Keratinocyte (primary cell): ENCODE results near the gene TMTC2. TPM values are rescaled to one million over a fixed set of nuclear protein-coding genes. Genes with fewer than 3 reads are reported as not detected.

ENCODE experiments used
- DNase-seq: peaks from one replicate; pipeline ENCODE4 v3.0.0-alpha.2; 2011; ENCODE audit warnings: low read depth, missing footprints, low spot score
- FAIRE-seq: peaks from 2 replicates; lab custom pipeline; 2011; peaks lifted over from hg19 to GRCh38; lab: Jason Lieb, UNC
- H2AFZ ChIP-seq: 2 replicates; pipeline ENCODE4 v1.6.0; 2012; ENCODE audit warnings: low read length, control low read depth, inconsistent platforms; ENCODE audit not compliant: control insufficient read depth
- H3K27ac ChIP-seq: 2 replicates; pipeline ENCODE4 v1.5.1; 2011; ENCODE audit warnings: low read length; ENCODE audit not compliant: control insufficient read depth, insufficient read depth
- H3K27me3 ChIP-seq: 3 replicates; pipeline ENCODE4 v1.6.0; 2011; ENCODE audit warnings: low read length; ENCODE audit not compliant: control insufficient read depth, insufficient read depth; ENCODE audit errors: extremely low read depth
- H3K36me3 ChIP-seq, 2 experiments: 2 replicates in 1 of 2; 3 replicates in 1 of 2; pipeline ENCODE4 v1.5.1; 2011; ENCODE audit warnings: low read length in 2 of 2, mild to moderate bottlenecking in 1 of 2; ENCODE audit not compliant: control insufficient read depth in 2 of 2, insufficient read depth in 2 of 2; ENCODE audit errors: extremely low read depth in 1 of 2
- H3K4me1 ChIP-seq: 3 replicates; pipeline ENCODE4 v1.5.1; 2011; ENCODE audit warnings: low read length; ENCODE audit not compliant: control insufficient read depth, insufficient read depth; ENCODE audit errors: extremely low read depth
- H3K4me2 ChIP-seq: 3 replicates; pipeline ENCODE4 v1.6.0; 2011; ENCODE audit warnings: low read depth, low read length; ENCODE audit not compliant: control insufficient read depth, insufficient read depth; ENCODE audit errors: extremely low read depth
- H3K4me3 ChIP-seq, 3 experiments: fragments of 200-600 bp in 1 of 3; sonication (generic) in 1 of 3; 2 replicates in 2 of 3; 3 replicates in 1 of 3; pipeline ENCODE4 v1.5.1; 2011 to 2016; ENCODE audit warnings: low read length in 3 of 3, mild to moderate bottlenecking in 3 of 3, control low read depth in 2 of 3, inconsistent platforms in 1 of 3, low read depth in 1 of 3, mixed read lengths in 1 of 3, mixed run types in 1 of 3, moderate library complexity in 1 of 3; ENCODE audit not compliant: control insufficient read depth in 2 of 3, insufficient read depth in 2 of 3; ENCODE audit errors: extremely low read depth in 1 of 3
- H3K79me2 ChIP-seq: 2 replicates; pipeline ENCODE4 v1.6.0; 2012; ENCODE audit warnings: low read length; ENCODE audit not compliant: control insufficient read depth, insufficient read depth
- H3K9ac ChIP-seq: 3 replicates; pipeline ENCODE4 v1.6.0; 2011; ENCODE audit warnings: low read length; ENCODE audit not compliant: control insufficient read depth, insufficient read depth; ENCODE audit errors: extremely low read depth
- H3K9me1 ChIP-seq: 3 replicates; pipeline ENCODE4 v1.6.0; 2011; ENCODE audit warnings: low read length; ENCODE audit not compliant: control insufficient read depth, insufficient read depth; ENCODE audit errors: extremely low read depth
- H3K9me3 ChIP-seq: 2 replicates; pipeline ENCODE4 v1.5.1; 2012; ENCODE audit warnings: low read depth, low read length; ENCODE audit not compliant: control insufficient read depth
- H4K20me1 ChIP-seq: 3 replicates; pipeline ENCODE4 v1.6.0; 2011; ENCODE audit warnings: low read length; ENCODE audit not compliant: control insufficient read depth, insufficient read depth; ENCODE audit errors: extremely low read depth
- CTCF ChIP-seq, 3 experiments: IDR thresholded peaks in 1 of 3; conservative IDR thresholded peaks in 1 of 3; optimal IDR thresholded peaks in 1 of 3; 2 replicates in 2 of 3; 3 replicates in 1 of 3; pipeline versions ENCODE3 to v1.5.1; 2011; ENCODE audit warnings: low read length in 3 of 3, mild to moderate bottlenecking in 3 of 3, moderate library complexity in 2 of 3, control low read depth in 1 of 3, inconsistent platforms in 1 of 3; ENCODE audit not compliant: insufficient read depth in 2 of 3; ENCODE audit errors: extremely low read depth in 1 of 3
- EZH2 ChIP-seq: IDR thresholded peaks from one replicate; pipeline ENCODE4 v1.6.1; 2012; ENCODE audit warnings: inconsistent platforms, mild to moderate bottlenecking, low read length, moderate library complexity
- dilution Hi-C: fragments of 300-500 bp; cut with MboI; formaldehyde crosslinking; loops from one replicate; pipeline ENCODE4 v1.7.0; 2020; ENCODE audit warnings: low sequenced_read_pairs; ENCODE audit not compliant: extremely low pct_ligation_motif_present
- polyA plus RNA-seq, 5 experiments: library from polyadenylated mRNA; depleted of rRNA in 3 of 5; stranded (reverse) in 3 of 5; stranded (forward) in 1 of 5; unstranded in 1 of 5; fragments of >200 nt; gene quantifications; 1 replicate in 1 of 5; 2 replicates in 3 of 5; 3 replicates in 1 of 5; pipeline versions ENCODE4 v1.2.1 to v1.2.3, GENCODE V29; 2011 to 2012; ENCODE audit warnings: missing spikeins in 2 of 5, low read depth in 1 of 5, low replicate concordance in 1 of 5

The TMTC2 gene
- polyA plus RNA-seq, 1 donor (not counting 4 experiments of a cell fraction or from before 2014, with no cell fraction given): 3.8 TPM

GRCh38 chr12:82852529-82852928 is 165.8 kb downstream of the TMTC2 start:
- TF ChIP-seq EZH2 (no peak), CTCF (optimal IDR thresholded peaks at IDR 0.05 in 1 of 3, IDR thresholded peaks at IDR 0.05 in 1 of 3, conservative IDR thresholded peaks at IDR 0.05 in 1 of 3; ENCODE audit: extremely low read depth in 1 of 3, insufficient read depth in 2 of 3, low read length in 3 of 3) (no peak)

GRCh38 chr12:82855872-82856271 is 169.2 kb downstream of the TMTC2 start:
- dilution Hi-C loops: no loop called here
- DNase-seq: no peak

More at GRCh38 chr12:82852529-82852928, 165.8 kb downstream of the TMTC2 start:
- DNase-seq (no peak), FAIRE-seq (no peak)
- Histone ChIP-seq H3K27me3 (no peaks in the 10 kb centered on the region), H3K4me2 (no peak overlapping the region), H3K79me2 (no peaks in the 10 kb centered on the region), H3K9me1 (no peaks in the 10 kb centered on the region), H2AFZ (no peak overlapping the region), H3K4me3 (no peak overlapping the region), H3K36me3 (no peaks in the 10 kb centered on the region), H4K20me1 (no peaks in the 10 kb centered on the region), H3K27ac (no peak overlapping the region), H3K9me3 (no peaks in the 10 kb centered on the region), H3K4me1 (no peaks in the 10 kb centered on the region), H3K9ac (no peak overlapping the region)
- dilution Hi-C loops: no loop called here

More at GRCh38 chr12:82855872-82856271, 169.2 kb downstream of the TMTC2 start:
- TF ChIP-seq EZH2 (no peak), CTCF (optimal IDR thresholded peaks at IDR 0.05 in 1 of 3, IDR thresholded peaks at IDR 0.05 in 1 of 3, conservative IDR thresholded peaks at IDR 0.05 in 1 of 3; ENCODE audit: extremely low read depth in 1 of 3, insufficient read depth in 2 of 3, low read length in 3 of 3) (no peak)
- no peaks in the 10 kb centered on the region for H3K79me2 ChIP-seq
- FAIRE-seq: no peak
- H3K4me1 ChIP-seq: peaks cover 3% of the 10 kb centered on the region
- H3K4me3 ChIP-seq: no peak overlapping the region
- no peaks in the 10 kb centered on the region for H3K27me3 ChIP-seq
- H3K9me1 ChIP-seq: no peaks in the 10 kb centered on the region
- H2AFZ ChIP-seq: no peak overlapping the region
- H3K9ac ChIP-seq: no peak overlapping the region
- no peak overlapping the region for H3K27ac ChIP-seq
- H3K4me2 ChIP-seq: no peak overlapping the region
- no peaks in the 10 kb centered on the region for H3K36me3 ChIP-seq
- H4K20me1 ChIP-seq: no peaks in the 10 kb centered on the region
- H3K9me3 ChIP-seq: no peaks in the 10 kb centered on the region
